ENCODE results near the gene MTMR8.

MTMR8 gene

DNA sequence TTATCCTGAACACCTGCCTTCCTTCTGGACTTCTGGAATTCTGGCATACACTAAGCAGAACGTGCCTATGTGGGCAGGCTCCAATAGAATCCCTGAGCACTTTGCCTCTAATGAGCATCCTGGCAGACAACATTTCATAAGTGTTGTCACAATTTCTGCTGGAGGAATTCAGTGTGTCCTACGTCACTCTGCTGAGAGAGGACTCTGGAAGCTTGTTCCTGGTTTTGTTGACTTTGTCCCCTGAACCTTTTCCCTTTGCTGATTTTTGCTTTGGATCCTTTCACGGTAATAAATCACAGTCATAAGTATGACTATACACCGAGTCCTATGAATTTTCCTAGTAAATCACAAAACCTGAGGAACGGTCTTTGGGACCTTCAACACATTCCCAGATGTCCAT lies 43.2 kb downstream of the MTMR8 start:
- DNase-seq (ENCODE audit: low read depth) = no peak
- TF ChIP-seq, protein P1, sequence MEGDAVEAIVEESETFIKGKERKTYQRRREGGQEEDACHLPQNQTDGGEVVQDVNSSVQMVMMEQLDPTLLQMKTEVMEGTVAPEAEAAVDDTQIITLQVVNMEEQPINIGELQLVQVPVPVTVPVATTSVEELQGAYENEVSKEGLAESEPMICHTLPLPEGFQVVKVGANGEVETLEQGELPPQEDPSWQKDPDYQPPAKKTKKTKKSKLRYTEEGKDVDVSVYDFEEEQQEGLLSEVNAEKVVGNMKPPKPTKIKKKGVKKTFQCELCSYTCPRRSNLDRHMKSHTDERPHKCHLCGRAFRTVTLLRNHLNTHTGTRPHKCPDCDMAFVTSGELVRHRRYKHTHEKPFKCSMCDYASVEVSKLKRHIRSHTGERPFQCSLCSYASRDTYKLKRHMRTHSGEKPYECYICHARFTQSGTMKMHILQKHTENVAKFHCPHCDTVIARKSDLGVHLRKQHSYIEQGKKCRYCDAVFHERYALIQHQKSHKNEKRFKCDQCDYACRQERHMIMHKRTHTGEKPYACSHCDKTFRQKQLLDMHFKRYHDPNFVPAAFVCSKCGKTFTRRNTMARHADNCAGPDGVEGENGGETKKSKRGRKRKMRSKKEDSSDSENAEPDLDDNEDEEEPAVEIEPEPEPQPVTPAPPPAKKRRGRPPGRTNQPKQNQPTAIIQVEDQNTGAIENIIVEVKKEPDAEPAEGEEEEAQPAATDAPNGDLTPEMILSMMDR (conservative IDR thresholded peaks at IDR 0.05; ENCODE audit: low read depth, low read length) = no peak
- no peak overlapping the region for H3K4me3 ChIP-seq (ENCODE audit: low read depth, low read length)

- TF ChIP-seq, protein P1 (conservative IDR thresholded peaks at IDR 0.05; ENCODE audit: low read depth, low read length) = no peak
- H3K4me3 ChIP-seq (ENCODE audit: low read depth, low read length) = no peak overlapping the region
- DNase-seq (ENCODE audit: low read depth) = no peak
Measured at GRCh38 chrX:64350521-64350920, 44.7 kb downstream of the MTMR8 start.

DNA sequence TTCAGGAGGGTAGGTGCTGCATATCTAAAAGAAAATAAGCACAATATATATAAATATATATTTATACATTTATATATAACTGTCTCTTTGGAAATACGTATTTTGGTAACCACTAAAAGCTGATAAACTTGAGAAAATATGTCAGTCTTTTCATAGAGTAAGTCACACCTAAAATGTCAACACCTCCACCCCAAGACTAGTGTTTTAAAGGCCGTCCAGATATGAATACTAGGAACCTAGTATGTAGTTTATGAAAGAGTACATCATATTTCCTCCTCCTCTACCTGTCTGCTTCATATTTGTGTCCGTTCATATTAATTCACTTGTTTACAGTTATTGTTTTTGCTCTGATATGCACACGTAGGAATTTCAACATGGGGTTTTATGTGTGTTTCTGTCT lies 45.2 kb downstream of the MTMR8 start:
- DNase-seq (ENCODE audit: low read depth) = no peak
- TF ChIP-seq, protein P1 (conservative IDR thresholded peaks at IDR 0.05; ENCODE audit: low read depth, low read length) = no peak

GRCh38 chrX:64342811-64343210 lies 52.4 kb downstream of the MTMR8 start:
- DNase-seq (ENCODE audit: low read depth) = no peak
- TF ChIP-seq, protein P1 (conservative IDR thresholded peaks at IDR 0.05; ENCODE audit: low read depth, low read length) = no peak
- no peak overlapping the region for H3K4me3 ChIP-seq (ENCODE audit: low read depth, low read length)

More for the DNA sequence above, 45.2 kb downstream of the MTMR8 start:
- no peak overlapping the region for H3K4me3 ChIP-seq (ENCODE audit: low read depth, low read length)

- no peak overlapping the region for H3K4me3 ChIP-seq (ENCODE audit: low read depth, low read length)
- no peak for DNase-seq (ENCODE audit: low read depth)
- TF ChIP-seq, protein P1 (conservative IDR thresholded peaks at IDR 0.05; ENCODE audit: low read depth, low read length) = no peak
Measured at GRCh38 chrX:64338296-64338695, 57.0 kb downstream of the MTMR8 start.

DNA sequence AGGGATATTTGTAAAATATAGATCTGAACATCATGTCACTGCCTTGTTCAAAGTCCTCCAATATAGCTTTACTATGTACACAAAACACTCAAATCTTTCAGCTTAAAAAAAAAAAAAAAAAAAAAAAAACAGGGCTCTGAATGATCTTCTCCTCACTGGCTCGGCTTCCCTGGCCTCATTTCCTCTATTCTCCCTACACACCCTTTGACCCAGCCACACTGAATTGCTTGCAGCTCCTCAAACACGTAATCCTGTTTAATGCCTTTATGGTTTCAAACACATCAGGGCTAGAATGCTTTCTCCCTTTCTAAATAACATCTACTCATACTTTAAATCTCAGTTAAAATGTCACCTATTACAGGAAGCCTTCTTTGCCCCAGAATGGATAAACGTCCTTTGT lies 60.8 kb downstream of the MTMR8 start:
- H3K4me3 ChIP-seq (ENCODE audit: low read depth, low read length) = no peak overlapping the region
- DNase-seq (ENCODE audit: low read depth) = no peak
- TF ChIP-seq, protein P1 (conservative IDR thresholded peaks at IDR 0.05; ENCODE audit: low read depth, low read length) = no peak

DNA sequence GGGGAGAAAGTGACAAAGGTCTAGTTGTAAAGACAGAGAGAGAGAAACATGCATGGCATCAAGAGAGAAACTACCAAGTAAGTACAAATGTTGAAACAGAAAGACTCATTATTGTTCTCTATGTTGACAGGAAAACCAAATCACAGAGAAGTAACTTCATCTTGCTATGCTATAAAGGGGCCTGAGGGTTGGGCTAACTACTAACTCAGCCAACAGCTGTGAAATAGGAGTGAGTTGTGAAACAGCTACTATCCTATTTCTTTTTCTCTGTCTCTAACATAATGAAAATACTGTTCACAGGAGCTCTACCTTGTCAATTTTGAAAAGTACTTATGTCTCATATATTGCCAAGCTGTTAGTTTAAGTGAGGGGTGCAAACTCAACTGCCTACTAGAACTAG lies 65.0 kb downstream of the MTMR8 start:
- TF ChIP-seq, protein P1 (conservative IDR thresholded peaks at IDR 0.05; ENCODE audit: low read depth, low read length) = no peak
- no peak for DNase-seq (ENCODE audit: low read depth)
- H3K4me3 ChIP-seq (ENCODE audit: low read depth, low read length) = no peak overlapping the region
